ENCODE results near the gene PYDC1. TPM values are rescaled to one million over a fixed set of nuclear protein-coding genes. Genes with fewer than 3 reads are reported as not detected.

PYDC1 gene
- polyA plus RNA-seq, 3 donors = not detected

DNA sequence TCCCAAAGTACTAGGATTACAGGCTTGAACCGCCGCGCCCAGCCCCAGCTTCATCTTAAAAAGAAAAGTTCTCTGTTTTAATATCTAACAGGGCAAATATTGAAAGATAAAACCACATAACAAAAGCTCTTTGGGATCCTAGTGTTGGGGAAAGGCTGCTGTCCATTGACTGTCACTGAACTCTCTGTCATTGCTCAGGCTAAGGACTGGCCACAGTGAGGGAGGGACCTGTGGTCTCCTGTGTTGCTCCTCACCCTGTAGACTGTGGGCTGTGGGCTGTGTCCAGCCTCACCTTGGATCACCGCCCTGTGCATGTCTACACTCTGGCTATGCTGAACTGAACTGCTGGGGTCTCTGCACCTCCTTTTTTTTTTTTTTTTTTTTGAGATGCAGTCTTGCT is 11.3 kb upstream of the PYDC1 start:
- Mint-ChIP-seq H3K27me3 (ENCODE audit: low read depth in 3 of 3) (peaks cover 0 to 12% (median 6%) of the 10 kb centered on the region in 3 donors), H3K27ac (no peak overlapping the region), H3K4me1 (peaks cover 8% of the 10 kb centered on the region), H3K36me3 (peaks cover 0 to 2% of the 10 kb centered on the region in 2 donors), H3K9me3 (peaks cover 0 to 4% (median 0%) of the 10 kb centered on the region in 7 donors), H3K4me3 (no peak overlapping the region)
- TF ChIP-seq, protein P1, sequence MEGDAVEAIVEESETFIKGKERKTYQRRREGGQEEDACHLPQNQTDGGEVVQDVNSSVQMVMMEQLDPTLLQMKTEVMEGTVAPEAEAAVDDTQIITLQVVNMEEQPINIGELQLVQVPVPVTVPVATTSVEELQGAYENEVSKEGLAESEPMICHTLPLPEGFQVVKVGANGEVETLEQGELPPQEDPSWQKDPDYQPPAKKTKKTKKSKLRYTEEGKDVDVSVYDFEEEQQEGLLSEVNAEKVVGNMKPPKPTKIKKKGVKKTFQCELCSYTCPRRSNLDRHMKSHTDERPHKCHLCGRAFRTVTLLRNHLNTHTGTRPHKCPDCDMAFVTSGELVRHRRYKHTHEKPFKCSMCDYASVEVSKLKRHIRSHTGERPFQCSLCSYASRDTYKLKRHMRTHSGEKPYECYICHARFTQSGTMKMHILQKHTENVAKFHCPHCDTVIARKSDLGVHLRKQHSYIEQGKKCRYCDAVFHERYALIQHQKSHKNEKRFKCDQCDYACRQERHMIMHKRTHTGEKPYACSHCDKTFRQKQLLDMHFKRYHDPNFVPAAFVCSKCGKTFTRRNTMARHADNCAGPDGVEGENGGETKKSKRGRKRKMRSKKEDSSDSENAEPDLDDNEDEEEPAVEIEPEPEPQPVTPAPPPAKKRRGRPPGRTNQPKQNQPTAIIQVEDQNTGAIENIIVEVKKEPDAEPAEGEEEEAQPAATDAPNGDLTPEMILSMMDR (IDR thresholded peaks at IDR 0.05) = no peak
- no peaks in the 10 kb centered on the region for H3K9me3 ChIP-seq (replicated peaks in 1 of 2; ENCODE audit: control insufficient read depth in 1 of 2, insufficient read depth in 1 of 2, low read length in 2 of 2)
- no peaks in the 10 kb centered on the region for H4K20me1 ChIP-seq (ENCODE audit: insufficient read depth, low read length)
- no peak overlapping the region for H3K4me3 ChIP-seq (replicated peaks in 1 of 3; ENCODE audit: low read depth in 2 of 3, low read length in 3 of 3)
- WGBS (ENCODE audit: insufficient coverage) = 100% methylated on average over 1 of the region's 4 CpGs
- no peak for DNase-seq
- H3K4me1 ChIP-seq (ENCODE audit: control insufficient read depth in 1 of 2, insufficient read depth in 2 of 2, low read length in 2 of 2) = no peaks in the 10 kb centered on the region
- H3K27ac ChIP-seq (ENCODE audit: low read depth in 1 of 2, low read length in 2 of 2) = no peak overlapping the region
- intact Hi-C loops (cut with micrococcal nuclease) = no loop called here
- H3K9ac ChIP-seq (ENCODE audit: insufficient read depth, low read length, poor library complexity, severe bottlenecking) = no peak overlapping the region
- no peak overlapping the region for H3K4me2 ChIP-seq (replicated peaks; ENCODE audit: extremely low read depth, low read length, poor library complexity, severe bottlenecking)
- H3K79me2 ChIP-seq (ENCODE audit: insufficient read depth, low read length) = no peaks in the 10 kb centered on the region
- no peak overlapping the region for H2AFZ ChIP-seq (ENCODE audit: insufficient read depth, low read depth, low read length, poor library complexity, severe bottlenecking)
- H3K36me3 ChIP-seq (replicated peaks in 1 of 2; ENCODE audit: control insufficient read depth in 1 of 2, insufficient read depth in 2 of 2, low read length in 2 of 2) = no peaks in the 10 kb centered on the region
- peaks cover 0 to 2% of the 10 kb centered on the region in 2 donors for H3K27me3 ChIP-seq (ENCODE audit: control insufficient read depth in 2 of 2, insufficient read depth in 2 of 2, low read length in 2 of 2)

DNA sequence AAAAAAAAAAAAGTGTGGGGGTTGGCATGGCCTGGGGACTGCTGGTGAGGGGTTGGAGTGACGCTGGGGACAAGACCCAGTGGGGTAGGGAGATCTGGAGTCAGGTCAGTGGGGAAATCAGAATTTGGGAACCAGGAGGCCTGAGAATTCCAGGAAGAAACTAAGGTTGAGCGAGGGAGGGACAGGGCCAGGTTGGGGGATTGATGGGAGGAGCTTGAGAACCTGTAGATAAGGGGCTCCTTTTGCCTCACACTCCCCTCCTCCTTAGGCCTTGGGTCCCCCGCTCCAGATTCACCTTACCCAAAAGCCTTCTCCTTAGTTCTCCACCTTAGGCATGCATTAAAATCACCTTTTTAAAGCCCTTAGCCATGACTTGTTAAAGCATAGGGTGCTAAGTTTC is 8.3 kb upstream of the PYDC1 start:
- Histone ChIP-seq H3K4me2 (replicated peaks; ENCODE audit: extremely low read depth, low read length, poor library complexity, severe bottlenecking) (no peak overlapping the region), H3K4me1 (ENCODE audit: control insufficient read depth in 1 of 2, insufficient read depth in 2 of 2, low read length in 2 of 2) (peaks cover 0 to 5% of the 10 kb centered on the region in 2 donors), H3K36me3 (replicated peaks in 1 of 2; ENCODE audit: control insufficient read depth in 1 of 2, insufficient read depth in 2 of 2, low read length in 2 of 2) (no peaks in the 10 kb centered on the region), H4K20me1 (ENCODE audit: insufficient read depth, low read length) (no peaks in the 10 kb centered on the region), H3K9ac (ENCODE audit: insufficient read depth, low read length, poor library complexity, severe bottlenecking) (no peak overlapping the region), H3K4me3 (replicated peaks in 1 of 3; ENCODE audit: low read depth in 2 of 3, low read length in 3 of 3) (no peak overlapping the region), H3K79me2 (ENCODE audit: insufficient read depth, low read length) (no peaks in the 10 kb centered on the region), H3K27ac (ENCODE audit: low read depth in 1 of 2, low read length in 2 of 2) (no peak overlapping the region), H2AFZ (ENCODE audit: insufficient read depth, low read depth, low read length, poor library complexity, severe bottlenecking) (no peak overlapping the region), H3K9me3 (replicated peaks in 1 of 2; ENCODE audit: control insufficient read depth in 1 of 2, insufficient read depth in 1 of 2, low read length in 2 of 2) (no peaks in the 10 kb centered on the region), H3K27me3 (ENCODE audit: control insufficient read depth in 2 of 2, insufficient read depth in 2 of 2, low read length in 2 of 2) (peaks cover 0 to 12% of the 10 kb centered on the region in 2 donors)
- WGBS (ENCODE audit: insufficient coverage) = 100% methylated on average over 1 of the region's 3 CpGs
- intact Hi-C loops (cut with micrococcal nuclease) = no loop called here
- DNase-seq = no peak
- no peak overlapping the region for H3K27ac Mint-ChIP-seq
- peaks cover 13 to 30% (median 21%) of the 10 kb centered on the region in 3 donors for H3K27me3 Mint-ChIP-seq (ENCODE audit: low read depth in 3 of 3)
- TF ChIP-seq, protein P1 (IDR thresholded peaks at IDR 0.05) = no peak
- H3K4me1 Mint-ChIP-seq = peaks cover 15% of the 10 kb centered on the region
- H3K4me3 Mint-ChIP-seq = no peak overlapping the region
- H3K36me3 Mint-ChIP-seq = peaks cover 0 to 2% of the 10 kb centered on the region in 2 donors
- H3K9me3 Mint-ChIP-seq = peaks cover 0 to 1% (median 0%) of the 10 kb centered on the region in 7 donors
